Stomach (tissue), 4 donors: Measurements from ENCODE around the gene WASF3.

Experiments used
- CTCF ChIP-seq, 7 experiments: fragments of 450-650 bp in 4 of 7; fragments of 200-600 bp in 3 of 7; sonication (generic) in 3 of 7; IDR thresholded peaks; one replicate each; pipeline ENCODE4 v1.5.1; 2016 to 2019; ENCODE audit warnings: antibody characterized with exemption in 7 of 7, control low read depth in 2 of 7, mild to moderate bottlenecking in 1 of 7
- EP300 ChIP-seq: sonication (generic); formaldehyde crosslinking; IDR thresholded peaks from one replicate; pipeline ENCODE4 v1.6.1; 2017; ENCODE audit warnings: antibody characterized with exemption
- POLR2A ChIP-seq, 4 donors: fragments of 450-650 bp; IDR thresholded peaks; one replicate each; pipeline ENCODE4 v1.6.1; 2016; ENCODE audit warnings: antibody characterized with exemption in 4 of 4, control low read depth in 2 of 4, mild to moderate bottlenecking in 1 of 4, moderate library complexity in 1 of 4
- POLR2AphosphoS5 ChIP-seq, 3 donors: sonication (generic); formaldehyde crosslinking; IDR thresholded peaks; one replicate each; pipeline ENCODE4 v1.6.1; 2016; ENCODE audit warnings: antibody characterized with exemption in 3 of 3

GRCh38 chr13:26614721-26615120 lies 57.2 kb downstream of the WASF3 start:
- no peak for TF ChIP-seq POLR2AphosphoS5 (IDR thresholded peaks at IDR 0.05)
- no peak for TF ChIP-seq CTCF (IDR thresholded peaks at IDR 0.05)
- no peak for TF ChIP-seq POLR2A (IDR thresholded peaks at IDR 0.05)
- TF ChIP-seq EP300 = no peak
